Mesenchymal stem cell (in vitro differentiated cells and primary cell): ENCODE measurements around the gene ANKH.

Experiments
- DNase-seq: peaks from one replicate; pipeline ENCODE4 v3.0.0-alpha.2; 2013
- H2AFZ ChIP-seq: one replicate; pipeline ENCODE4 v1.6.1; 2013; ENCODE audit warnings: low read depth, mild to moderate bottlenecking, control low read depth, inconsistent platforms, low read length, moderate library complexity
- H2AK5ac ChIP-seq: 2 replicates; pipeline ENCODE4 v1.6.1; 2013; ENCODE audit warnings: low read length, moderate library complexity, mild to moderate bottlenecking, inconsistent platforms; ENCODE audit not compliant: severe bottlenecking
- H2BK120ac ChIP-seq: one replicate; pipeline ENCODE4 v1.6.1; 2013; ENCODE audit warnings: low read depth, mild to moderate bottlenecking, inconsistent platforms, low read length, moderate library complexity
- H2BK12ac ChIP-seq, 2 experiments: one replicate each; pipeline ENCODE4 v1.6.1; 2013; ENCODE audit warnings: inconsistent platforms in 2 of 2, low read length in 2 of 2, mild to moderate bottlenecking in 2 of 2, moderate library complexity in 2 of 2, control low read depth in 1 of 2
- H2BK15ac ChIP-seq: one replicate; pipeline ENCODE4 v1.6.1; 2013; ENCODE audit warnings: mild to moderate bottlenecking, low read depth, inconsistent platforms; ENCODE audit not compliant: poor library complexity, severe bottlenecking
- H2BK5ac ChIP-seq: 2 replicates; pipeline ENCODE4 v1.6.1; 2013; ENCODE audit warnings: low read depth, mild to moderate bottlenecking, low read length, control low read depth, inconsistent platforms; ENCODE audit not compliant: poor library complexity, severe bottlenecking
- H3K14ac ChIP-seq, 2 experiments: one replicate each; pipeline ENCODE4 v1.6.1; 2013; ENCODE audit warnings: inconsistent platforms in 2 of 2, low read length in 2 of 2, control low read depth in 1 of 2, mild to moderate bottlenecking in 1 of 2, moderate library complexity in 1 of 2
- H3K18ac ChIP-seq, 2 experiments: one replicate each; pipeline ENCODE4 v1.6.1; 2013; ENCODE audit warnings: inconsistent platforms in 2 of 2, low read length in 2 of 2, control low read depth in 1 of 2, low read depth in 1 of 2, mild to moderate bottlenecking in 1 of 2
- H3K23ac ChIP-seq, 2 experiments: one replicate each; pipeline ENCODE4 v1.6.1; 2013; ENCODE audit warnings: inconsistent platforms in 2 of 2, low read length in 2 of 2, mild to moderate bottlenecking in 2 of 2, moderate library complexity in 2 of 2, control low read depth in 1 of 2
- H3K27ac ChIP-seq: 2 replicates; pipeline ENCODE4 v1.5.1; 2013; ENCODE audit warnings: mild to moderate bottlenecking, moderate library complexity, low read length, control low read depth, inconsistent platforms; ENCODE audit not compliant: poor library complexity, severe bottlenecking
- H3K27me3 ChIP-seq, 2 experiments: 2 replicates each; pipeline versions ENCODE4 v1.6.1 to v1.7.0; 2013; ENCODE audit warnings: low read length in 2 of 2, mild to moderate bottlenecking in 2 of 2, moderate library complexity in 2 of 2, control low read depth in 1 of 2, inconsistent platforms in 1 of 2; ENCODE audit not compliant: control insufficient read depth in 1 of 2, insufficient read depth in 1 of 2
- H3K36me3 ChIP-seq, 2 experiments: 2 replicates each; pipeline versions ENCODE4 v1.6.1 to v1.7.0; 2013; ENCODE audit warnings: low read length in 2 of 2, control low read depth in 1 of 2, inconsistent platforms in 1 of 2, low read depth in 1 of 2, mild to moderate bottlenecking in 1 of 2; ENCODE audit not compliant: insufficient read depth in 2 of 2, control insufficient read depth in 1 of 2
- H3K4ac ChIP-seq, 2 experiments: one replicate each; pipeline ENCODE4 v1.6.1; 2013; ENCODE audit warnings: inconsistent platforms in 2 of 2, low read length in 2 of 2, mild to moderate bottlenecking in 2 of 2, moderate library complexity in 2 of 2, control low read depth in 1 of 2, low read depth in 1 of 2
- H3K4me1 ChIP-seq: 2 replicates; pipeline ENCODE4 v1.6.1; 2013; ENCODE audit warnings: low read depth, low read length, control low read depth; ENCODE audit not compliant: control insufficient read depth, insufficient read depth
- H3K4me2 ChIP-seq: 2 replicates; pipeline ENCODE4 v1.6.1; 2013; ENCODE audit warnings: low read length, mild to moderate bottlenecking, inconsistent platforms; ENCODE audit not compliant: poor library complexity, severe bottlenecking
- H3K4me3 ChIP-seq, 2 experiments: 2 replicates each; pipeline versions ENCODE4 v1.5.1 to v1.7.0; 2013; ENCODE audit warnings: low read length in 2 of 2, mild to moderate bottlenecking in 2 of 2, control low read depth in 1 of 2, low read depth in 1 of 2; ENCODE audit not compliant: insufficient read depth in 1 of 2
- H3K79me1 ChIP-seq: replicated peaks from 2 replicates; pipeline ENCODE4 v1.6.1; 2013; ENCODE audit warnings: mild to moderate bottlenecking, control low read depth, low read length, inconsistent platforms; ENCODE audit not compliant: poor library complexity, severe bottlenecking
- H3K9ac ChIP-seq: 2 replicates; pipeline ENCODE4 v1.7.0; 2013; ENCODE audit warnings: mild to moderate bottlenecking, low read length, moderate library complexity
- H3K9me3 ChIP-seq: 2 replicates; pipeline ENCODE4 v1.7.0; 2013; ENCODE audit warnings: mild to moderate bottlenecking, low read length; ENCODE audit not compliant: control insufficient read depth
- H4K8ac ChIP-seq: one replicate; pipeline ENCODE4 v1.6.1; 2013; ENCODE audit warnings: inconsistent platforms, mild to moderate bottlenecking, low read length, moderate library complexity
- H4K91ac ChIP-seq: one replicate; pipeline ENCODE4 v1.6.1; 2013; ENCODE audit warnings: mild to moderate bottlenecking, low read length, inconsistent platforms
- WGBS: methylation state at CpG from one replicate; pipeline ENCODE4 v1.1.7; 2013; ENCODE audit warnings: mixed read lengths; 5-methylcytosine and 5-hydroxymethylcytosine counted together

ANKH gene

DNA sequence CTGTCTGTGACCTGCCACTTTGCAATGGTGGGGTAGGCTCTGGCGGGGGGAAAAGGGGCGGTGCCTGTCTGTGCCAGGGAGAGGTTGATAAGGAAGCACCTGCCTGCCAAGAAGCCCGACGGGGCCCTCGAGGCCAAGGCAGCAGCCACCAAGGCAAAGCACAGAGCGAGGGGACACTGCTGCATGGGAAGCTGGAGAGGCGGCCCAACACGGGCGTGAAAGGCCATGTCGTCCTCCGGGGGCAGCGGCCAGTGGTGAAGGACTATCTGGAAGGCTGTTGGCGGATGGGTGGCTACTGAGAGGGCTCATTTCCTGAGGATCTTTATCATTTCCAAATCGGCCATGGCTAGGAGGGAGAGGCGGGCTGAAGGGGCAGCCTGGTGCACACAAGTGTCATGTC lies 140.7 kb downstream of the ANKH start:
- no peak for DNase-seq
- H2AK5ac ChIP-seq = no peak overlapping the region
- H2BK5ac ChIP-seq = no peak overlapping the region
- H2AFZ ChIP-seq = no peak overlapping the region
- no peak overlapping the region for H3K9ac ChIP-seq
- no peak overlapping the region for H3K27ac ChIP-seq
- H4K91ac ChIP-seq = no peak overlapping the region
- H2BK12ac ChIP-seq = peak overlapping the region in 1 of 2 experiments; percentile 24
- no peak overlapping the region for H3K18ac ChIP-seq
- no peak overlapping the region for H4K8ac ChIP-seq
- H3K9me3 ChIP-seq = no peaks in the 10 kb centered on the region
- peaks cover 7 to 43% of the 10 kb centered on the region in 2 experiments for H3K36me3 ChIP-seq
- H3K4me2 ChIP-seq = no peak overlapping the region
- no peak overlapping the region for H3K4ac ChIP-seq
- H3K27me3 ChIP-seq = no peaks in the 10 kb centered on the region
- no peak overlapping the region for H3K23ac ChIP-seq
- H3K79me1 ChIP-seq = no peaks in the 10 kb centered on the region
- peaks cover 8% of the 10 kb centered on the region for H3K4me1 ChIP-seq
- 88% methylated on average over 15 of the region's 15 CpGs for WGBS
- H2BK120ac ChIP-seq = no peak overlapping the region
- no peak overlapping the region for H3K4me3 ChIP-seq
- H3K14ac ChIP-seq = no peak overlapping the region
- H2BK15ac ChIP-seq = no peak overlapping the region

DNA sequence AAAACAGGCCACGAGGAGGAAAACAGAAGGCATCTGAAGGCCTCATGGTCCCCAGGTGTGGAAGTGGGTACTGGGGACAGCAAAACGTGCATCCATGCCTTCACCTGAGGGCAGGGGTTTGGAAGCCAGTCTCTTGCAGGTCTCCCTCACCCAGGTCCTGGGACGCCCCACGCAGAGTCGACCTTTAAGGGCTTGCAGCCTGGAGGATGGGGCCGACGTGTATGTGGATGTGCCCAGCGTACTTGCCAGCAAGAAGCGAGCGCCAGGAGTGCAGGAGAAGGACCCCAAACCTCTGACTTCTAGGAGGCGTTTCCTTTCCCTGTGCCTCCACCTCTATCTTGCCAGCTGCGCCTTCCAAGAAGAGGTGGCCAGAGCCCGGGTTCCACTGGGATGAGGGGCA lies 141.1 kb downstream of the ANKH start:
- no peak overlapping the region for H3K4ac ChIP-seq
- no peaks in the 10 kb centered on the region for H3K9me3 ChIP-seq
- no peak for DNase-seq
- H3K4me3 ChIP-seq = no peak overlapping the region
- H3K36me3 ChIP-seq = peaks cover 7 to 43% of the 10 kb centered on the region in 2 experiments
- WGBS = 92% methylated on average over 13 of the region's 13 CpGs
- no peak overlapping the region for H2BK5ac ChIP-seq
- H3K23ac ChIP-seq = no peak overlapping the region
- H3K4me1 ChIP-seq = peaks cover 9% of the 10 kb centered on the region
- no peaks in the 10 kb centered on the region for H3K79me1 ChIP-seq
- H4K91ac ChIP-seq = no peak overlapping the region
- no peak overlapping the region for H3K27ac ChIP-seq
- H2BK15ac ChIP-seq = no peak overlapping the region
- no peak overlapping the region for H2BK120ac ChIP-seq
- no peak overlapping the region for H3K4me2 ChIP-seq
- no peak overlapping the region for H2BK12ac ChIP-seq
- no peak overlapping the region for H3K18ac ChIP-seq
- H2AK5ac ChIP-seq = no peak overlapping the region
- no peak overlapping the region for H2AFZ ChIP-seq
- no peak overlapping the region for H4K8ac ChIP-seq
- H3K27me3 ChIP-seq = no peaks in the 10 kb centered on the region
- H3K14ac ChIP-seq = no peak overlapping the region
- no peak overlapping the region for H3K9ac ChIP-seq

DNA sequence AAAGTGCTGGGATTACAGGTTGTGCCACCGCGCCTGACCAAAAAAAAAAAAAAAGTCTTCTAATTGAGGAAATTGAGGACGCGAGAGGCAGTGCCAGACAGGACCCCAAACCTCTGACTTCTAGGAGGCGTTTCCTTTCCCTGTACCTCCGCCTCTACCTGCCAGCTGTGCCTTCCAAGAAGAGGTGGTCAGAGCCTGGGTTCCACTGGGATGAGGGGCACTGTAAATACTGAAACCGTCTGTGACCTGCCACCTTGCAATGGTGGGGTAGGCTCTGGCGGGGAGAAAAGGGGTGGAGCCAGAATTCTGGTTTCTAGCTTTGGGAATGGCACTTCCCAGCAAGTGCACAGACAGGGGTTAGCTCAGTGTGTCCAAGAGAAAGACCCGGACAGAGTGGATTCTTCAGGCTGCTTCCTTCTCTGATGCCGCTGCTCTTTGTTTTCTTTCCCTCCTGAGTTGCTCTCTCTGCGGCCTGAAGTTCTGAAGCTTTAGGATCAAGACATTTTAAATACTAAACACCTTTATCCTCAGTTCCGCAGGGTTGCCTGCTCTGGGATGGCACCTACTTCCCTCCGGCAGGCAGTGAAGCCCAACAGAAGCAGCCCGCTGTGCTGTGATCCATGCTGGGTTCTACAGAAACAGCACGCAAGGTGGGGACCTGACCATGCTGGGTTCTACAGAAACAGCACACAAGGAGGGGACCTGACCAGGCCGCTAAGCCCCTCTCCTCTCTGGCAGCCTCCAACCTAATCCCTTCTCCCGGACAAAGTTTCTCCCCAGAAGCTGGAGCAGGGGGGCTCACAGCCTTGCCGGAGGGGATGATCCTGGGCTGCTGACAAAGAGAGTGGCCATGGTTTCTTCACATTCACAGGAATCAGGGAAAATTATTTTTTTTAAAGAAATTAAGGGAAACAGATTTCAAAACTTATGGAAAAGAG lies 141.9 kb downstream of the ANKH start:
- Histone ChIP-seq H3K14ac (no peak overlapping the region), H3K27me3 (no peaks in the 10 kb centered on the region), H3K9me3 (no peaks in the 10 kb centered on the region), H2BK120ac (no peak overlapping the region), H3K4me3 (no peak overlapping the region), H3K23ac (no peak overlapping the region), H2AK5ac (no peak overlapping the region), H2BK15ac (no peak overlapping the region), H4K91ac (no peak overlapping the region), H3K4ac (no peak overlapping the region), H3K27ac (no peak overlapping the region), H2AFZ (no peak overlapping the region), H3K79me1 (no peaks in the 10 kb centered on the region), H3K18ac (no peak overlapping the region), H3K9ac (no peak overlapping the region), H3K36me3 (peaks cover 7 to 49% of the 10 kb centered on the region in 2 experiments), H4K8ac (no peak overlapping the region), H2BK5ac (no peak overlapping the region), H2BK12ac (no peak overlapping the region), H3K4me2 (no peak overlapping the region), H3K4me1 (peaks cover 9% of the 10 kb centered on the region)
- DNase-seq = no peak
- 90% methylated on average over 17 of the region's 18 CpGs for WGBS

DNA sequence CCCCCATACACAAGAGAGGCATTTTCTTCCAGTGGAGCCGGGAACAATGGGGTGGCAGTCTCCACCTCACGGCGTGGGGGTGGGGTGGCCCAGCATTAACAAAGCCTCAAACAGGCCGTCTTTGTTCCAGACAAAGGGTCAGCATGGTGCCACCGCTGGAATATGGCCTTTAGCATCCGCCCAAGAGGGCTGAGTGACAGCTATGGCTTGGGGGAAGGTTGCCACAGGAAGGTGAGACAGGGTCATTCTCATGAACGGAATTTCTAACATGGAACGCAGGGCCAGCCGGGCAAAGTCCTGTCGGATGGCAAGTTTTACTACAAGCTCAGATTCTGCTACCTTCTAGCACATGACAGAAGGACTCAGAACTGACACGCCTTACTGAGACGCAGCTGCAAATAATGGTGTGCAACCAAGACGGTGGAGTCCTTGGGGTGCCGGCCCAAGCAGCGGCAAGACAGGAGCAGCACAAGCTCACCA lies 143.1 kb downstream of the ANKH start:
- no peak overlapping the region for H2BK5ac ChIP-seq
- DNase-seq = no peak
- H3K9me3 ChIP-seq = no peaks in the 10 kb centered on the region
- no peaks in the 10 kb centered on the region for H3K79me1 ChIP-seq
- H2AFZ ChIP-seq = no peak overlapping the region
- H3K36me3 ChIP-seq = peaks cover 5 to 42% of the 10 kb centered on the region in 2 experiments
- no peak overlapping the region for H3K4me3 ChIP-seq
- H4K91ac ChIP-seq = no peak overlapping the region
- H3K27ac ChIP-seq = no peak overlapping the region
- H3K14ac ChIP-seq = no peak overlapping the region
- WGBS = 77% methylated on average over 15 of the region's 15 CpGs
- H3K9ac ChIP-seq = no peak overlapping the region
- H3K4ac ChIP-seq = no peak overlapping the region
- H2BK120ac ChIP-seq = no peak overlapping the region
- no peaks in the 10 kb centered on the region for H3K27me3 ChIP-seq
- no peak overlapping the region for H2BK15ac ChIP-seq
- H3K4me2 ChIP-seq = no peak overlapping the region
- H4K8ac ChIP-seq = peak overlapping the region; percentile 22
- no peak overlapping the region for H3K23ac ChIP-seq
- no peak overlapping the region for H2AK5ac ChIP-seq
- no peak overlapping the region for H3K18ac ChIP-seq
- no peak overlapping the region for H2BK12ac ChIP-seq
- H3K4me1 ChIP-seq = peaks cover 9% of the 10 kb centered on the region
